Muscle layer of colon (tissue), 2 donors: ENCODE data around the gene GATA3.

ENCODE experiments used
- H3K27ac ChIP-seq: one replicate; pipeline ENCODE4 v1.7.0; 2013; ENCODE audit warnings: low read depth, mild to moderate bottlenecking, low read length, moderate library complexity
- H3K27me3 ChIP-seq, 2 donors: one replicate each; pipeline ENCODE4 v1.7.0; 2013; ENCODE audit warnings: low read length in 2 of 2, mild to moderate bottlenecking in 2 of 2; ENCODE audit not compliant: insufficient read depth in 2 of 2, control insufficient read depth in 1 of 2
- H3K36me3 ChIP-seq: one replicate; pipeline ENCODE4 v1.7.0; 2013; ENCODE audit warnings: mild to moderate bottlenecking, low read length; ENCODE audit not compliant: insufficient read depth
- H3K4me1 ChIP-seq: one replicate; pipeline ENCODE4 v1.7.0; 2013; ENCODE audit warnings: mild to moderate bottlenecking, low read length; ENCODE audit not compliant: insufficient read depth
- H3K4me3 ChIP-seq, 2 donors: one replicate each; pipeline ENCODE4 v1.7.0; 2013; ENCODE audit warnings: low read length in 2 of 2, low read depth in 1 of 2, mild to moderate bottlenecking in 1 of 2, moderate library complexity in 1 of 2
- H3K9ac ChIP-seq: one replicate; pipeline ENCODE4 v1.7.0; 2013; ENCODE audit warnings: low read length
- H3K9me3 ChIP-seq: one replicate; pipeline ENCODE4 v1.7.0; 2013; ENCODE audit warnings: mild to moderate bottlenecking, low read length
- donor health status: abdominal sarcoma.
- donor health status: Adenocarcinoma of cecum.

GATA3 gene

GRCh38 chr10:8063128-8063908 lies 8.8 kb downstream of the GATA3 start:
- Histone ChIP-seq H3K27me3 (peaks cover 8 to 38% of the 10 kb centered on the region in 2 donors), H3K9me3 (no peaks in the 10 kb centered on the region), H3K9ac (no peak overlapping the region), H3K36me3 (no peaks in the 10 kb centered on the region), H3K27ac (no peak overlapping the region), H3K4me1 (no peaks in the 10 kb centered on the region), H3K4me3 (no peak overlapping the region)

- no peaks in the 10 kb centered on the region for H3K36me3 ChIP-seq
- no peaks in the 10 kb centered on the region for H3K9me3 ChIP-seq
- H3K4me1 ChIP-seq, result no peaks in the 10 kb centered on the region
- H3K27ac ChIP-seq, result no peak overlapping the region
- no peak overlapping the region for H3K4me3 ChIP-seq
- peaks cover 8 to 32% of the 10 kb centered on the region in 2 donors for H3K27me3 ChIP-seq
- no peak overlapping the region for H3K9ac ChIP-seq
These were observed 9.4 kb downstream of the GATA3 start for GRCh38 chr10:8063935-8064334.

- no peaks in the 10 kb centered on the region for H3K36me3 ChIP-seq
- no peak overlapping the region for H3K4me3 ChIP-seq
- no peak overlapping the region for H3K9ac ChIP-seq
- no peaks in the 10 kb centered on the region for H3K9me3 ChIP-seq
- H3K27me3 ChIP-seq, result peaks cover 4 to 27% of the 10 kb centered on the region in 2 donors
- H3K4me1 ChIP-seq, result no peaks in the 10 kb centered on the region
- H3K27ac ChIP-seq, result no peak overlapping the region
These were observed 9.9 kb downstream of the GATA3 start for GRCh38 chr10:8064436-8064835.

DNA sequence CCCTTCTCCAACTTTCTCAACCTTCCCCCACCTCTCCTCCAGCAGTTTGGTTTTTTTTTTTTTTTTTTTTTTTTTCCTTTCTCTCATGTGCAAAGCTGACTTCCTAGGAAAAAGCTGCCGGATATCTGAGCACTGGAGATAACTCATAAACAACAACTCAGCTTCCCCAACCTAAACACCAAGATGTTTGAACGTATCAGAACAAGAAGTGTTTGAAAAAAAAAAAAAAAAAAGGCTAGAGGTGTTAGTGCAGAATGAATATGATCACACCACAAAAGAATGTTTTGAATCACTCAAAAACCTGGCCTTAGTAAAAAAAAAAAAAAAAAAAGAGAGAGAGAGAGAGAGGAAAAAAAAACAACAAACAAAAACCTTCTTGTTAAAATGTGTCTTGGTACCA lies 11.2 kb downstream of the GATA3 start:
- no peak overlapping the region for H3K9ac ChIP-seq
- no peaks in the 10 kb centered on the region for H3K36me3 ChIP-seq
- H3K4me3 ChIP-seq, result no peak overlapping the region
- H3K27me3 ChIP-seq, result peaks cover 0 to 22% of the 10 kb centered on the region in 2 donors
- no peak overlapping the region for H3K27ac ChIP-seq
- no peaks in the 10 kb centered on the region for H3K9me3 ChIP-seq
- H3K4me1 ChIP-seq, result no peaks in the 10 kb centered on the region

DNA sequence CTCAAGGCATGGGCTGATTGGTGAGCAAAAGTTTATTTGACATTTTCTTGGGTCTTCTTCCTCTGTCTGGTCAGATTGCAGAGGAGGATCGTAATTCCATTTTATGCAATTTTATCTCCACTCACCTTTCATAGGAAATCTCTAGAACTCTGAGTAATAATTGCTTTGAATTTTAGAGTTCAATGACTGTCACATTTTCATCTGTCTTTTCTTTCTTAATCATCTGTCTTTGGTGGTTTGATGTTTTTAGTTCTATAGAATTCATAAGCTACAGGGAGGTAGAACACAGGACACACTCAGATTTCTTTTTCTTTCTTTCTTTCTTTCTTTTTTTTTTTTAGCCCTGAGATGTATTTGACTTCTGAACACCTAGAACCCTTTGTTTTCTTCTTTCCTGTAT lies 11.6 kb downstream of the GATA3 start:
- peaks cover 0 to 20% of the 10 kb centered on the region in 2 donors for H3K27me3 ChIP-seq
- H3K4me1 ChIP-seq, result no peaks in the 10 kb centered on the region

GRCh38 chr10:8066797-8067196 lies 12.3 kb downstream of the GATA3 start:
- no peak overlapping the region for H3K4me3 ChIP-seq
- no peaks in the 10 kb centered on the region for H3K4me1 ChIP-seq
- H3K27ac ChIP-seq, result no peak overlapping the region
- H3K9me3 ChIP-seq, result no peaks in the 10 kb centered on the region
- no peaks in the 10 kb centered on the region for H3K36me3 ChIP-seq
- no peak overlapping the region for H3K9ac ChIP-seq
- H3K27me3 ChIP-seq, result peaks cover 0 to 13% of the 10 kb centered on the region in 2 donors

More for the DNA sequence above, 11.6 kb downstream of the GATA3 start:
- no peaks in the 10 kb centered on the region for H3K36me3 ChIP-seq
- no peak overlapping the region for H3K27ac ChIP-seq
- H3K9me3 ChIP-seq, result no peaks in the 10 kb centered on the region
- H3K4me3 ChIP-seq, result no peak overlapping the region
- H3K9ac ChIP-seq, result no peak overlapping the region

GRCh38 chr10:8069108-8069507 lies 14.6 kb downstream of the GATA3 start:
- Histone ChIP-seq H3K4me1 (no peaks in the 10 kb centered on the region), H3K4me3 (no peak overlapping the region)

DNA sequence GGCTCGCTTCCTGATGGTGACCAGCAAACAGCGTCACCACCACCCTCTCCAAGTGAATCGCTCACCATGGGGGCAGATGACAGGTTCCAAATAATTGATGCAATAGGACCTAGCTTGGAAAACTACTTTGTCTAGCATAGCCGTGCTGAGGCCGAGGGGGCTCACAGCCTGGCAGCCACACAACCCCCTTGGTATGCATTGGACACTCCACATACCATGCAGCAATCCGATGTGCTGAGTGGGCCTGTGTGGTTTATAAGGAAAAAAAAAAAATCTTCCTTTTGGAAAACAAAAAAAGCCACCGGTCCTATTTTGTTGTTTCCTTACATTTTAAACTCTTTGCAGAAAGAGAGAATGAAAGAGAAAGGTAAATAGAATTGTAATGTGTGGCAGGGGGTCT lies 15.1 kb downstream of the GATA3 start:
- Histone ChIP-seq H3K4me3 (no peak overlapping the region), H3K36me3 (no peaks in the 10 kb centered on the region), H3K27me3 (peaks cover 0 to under 1% of the 10 kb centered on the region in 2 donors), H3K9ac (no peak overlapping the region), H3K4me1 (no peaks in the 10 kb centered on the region), H3K27ac (no peak overlapping the region), H3K9me3 (no peaks in the 10 kb centered on the region)

More at GRCh38 chr10:8069108-8069507, 14.6 kb downstream of the GATA3 start:
- peaks cover 0 to 5% of the 10 kb centered on the region in 2 donors for H3K27me3 ChIP-seq
- no peak overlapping the region for H3K27ac ChIP-seq
- H3K9ac ChIP-seq, result no peak overlapping the region
- no peaks in the 10 kb centered on the region for H3K9me3 ChIP-seq
- no peaks in the 10 kb centered on the region for H3K36me3 ChIP-seq

DNA sequence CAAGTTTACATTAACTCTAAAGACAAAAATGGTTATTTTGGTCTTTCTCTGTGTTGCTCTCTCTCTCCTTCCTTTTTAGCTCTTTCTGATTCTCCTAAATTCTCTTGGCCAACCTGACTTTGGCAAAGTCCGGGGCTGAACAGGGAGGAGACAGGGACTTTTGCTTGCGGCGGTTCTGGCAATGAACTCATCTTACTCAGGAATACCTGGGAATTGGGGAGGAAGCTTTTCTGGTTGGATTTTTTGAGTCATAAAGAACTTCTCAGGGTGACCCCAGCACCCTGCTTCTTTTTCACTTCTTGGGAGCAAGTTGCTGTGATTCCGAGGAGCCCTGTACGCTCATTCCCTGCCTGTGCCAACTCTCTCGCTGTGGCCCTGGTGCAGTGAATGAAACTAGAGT lies 16.0 kb downstream of the GATA3 start:
- no peak overlapping the region for H3K4me3 ChIP-seq
- H3K9ac ChIP-seq, result no peak overlapping the region
- no peaks in the 10 kb centered on the region for H3K36me3 ChIP-seq
- no peak overlapping the region for H3K27ac ChIP-seq
- H3K9me3 ChIP-seq, result no peaks in the 10 kb centered on the region
- no peaks in the 10 kb centered on the region for H3K4me1 ChIP-seq
- no peaks in the 10 kb centered on the region for H3K27me3 ChIP-seq

- H3K4me3 ChIP-seq, result no peak overlapping the region
- H3K36me3 ChIP-seq, result no peaks in the 10 kb centered on the region
- no peaks in the 10 kb centered on the region for H3K27me3 ChIP-seq
- H3K4me1 ChIP-seq, result no peaks in the 10 kb centered on the region
- H3K27ac ChIP-seq, result no peak overlapping the region
- H3K9ac ChIP-seq, result no peak overlapping the region
- H3K9me3 ChIP-seq, result no peaks in the 10 kb centered on the region
These were observed 16.5 kb downstream of the GATA3 start for GRCh38 chr10:8071006-8071405.

DNA sequence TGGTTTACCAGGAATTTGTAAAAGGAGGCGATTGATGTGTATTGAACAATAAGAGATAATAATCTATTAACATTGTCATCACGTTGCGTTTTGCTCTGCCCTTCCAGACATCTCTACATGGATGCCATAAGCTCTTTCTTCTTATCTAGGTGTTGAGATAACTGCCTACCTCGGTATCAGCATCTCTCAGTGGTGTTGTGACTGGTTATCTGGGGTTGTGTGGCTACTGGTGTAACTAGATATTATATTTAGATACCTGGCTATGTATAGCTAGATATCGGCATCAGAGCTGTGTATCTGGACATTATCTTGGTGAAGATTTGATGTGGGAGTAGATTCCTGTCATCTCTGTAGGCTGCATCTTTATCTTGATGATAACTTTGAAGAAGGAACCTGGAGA lies 17.2 kb downstream of the GATA3 start:
- Histone ChIP-seq H3K27ac (no peak overlapping the region), H3K4me3 (no peak overlapping the region), H3K9me3 (no peaks in the 10 kb centered on the region), H3K36me3 (no peaks in the 10 kb centered on the region), H3K27me3 (no peaks in the 10 kb centered on the region), H3K9ac (no peak overlapping the region), H3K4me1 (no peaks in the 10 kb centered on the region)

DNA sequence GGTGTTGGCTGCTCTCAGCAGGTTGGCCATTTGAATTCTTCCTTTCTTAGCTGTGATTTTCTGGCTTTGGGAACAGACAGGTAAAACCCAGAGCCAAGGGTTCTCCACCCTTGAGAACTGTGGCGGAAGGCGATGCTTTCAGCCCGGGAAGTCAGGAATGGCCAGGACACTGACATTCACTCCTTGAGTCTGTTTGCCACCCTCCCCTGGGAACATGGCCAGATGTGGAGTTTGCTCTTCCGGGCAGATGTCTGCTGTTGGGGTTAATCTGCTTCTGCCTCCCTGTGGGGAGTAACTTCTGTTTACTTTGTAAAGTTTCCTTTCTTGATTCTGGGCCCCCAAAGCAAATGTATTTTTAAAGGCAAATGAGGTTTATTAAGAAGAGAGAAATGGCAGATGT lies 17.7 kb downstream of the GATA3 start:
- no peaks in the 10 kb centered on the region for H3K4me1 ChIP-seq
- no peaks in the 10 kb centered on the region for H3K27me3 ChIP-seq
- no peaks in the 10 kb centered on the region for H3K36me3 ChIP-seq
- no peak overlapping the region for H3K27ac ChIP-seq
- no peaks in the 10 kb centered on the region for H3K9me3 ChIP-seq
- H3K4me3 ChIP-seq, result no peak overlapping the region
- H3K9ac ChIP-seq, result no peak overlapping the region
